EH (cell line): ENCODE results near the gene GSTO2.

Experiments used
- DNase-seq: peaks from one replicate; pipeline ENCODE4 v3.0.0-alpha.2; 2015; ENCODE audit warnings: low read depth

Gene GSTO2

DNA sequence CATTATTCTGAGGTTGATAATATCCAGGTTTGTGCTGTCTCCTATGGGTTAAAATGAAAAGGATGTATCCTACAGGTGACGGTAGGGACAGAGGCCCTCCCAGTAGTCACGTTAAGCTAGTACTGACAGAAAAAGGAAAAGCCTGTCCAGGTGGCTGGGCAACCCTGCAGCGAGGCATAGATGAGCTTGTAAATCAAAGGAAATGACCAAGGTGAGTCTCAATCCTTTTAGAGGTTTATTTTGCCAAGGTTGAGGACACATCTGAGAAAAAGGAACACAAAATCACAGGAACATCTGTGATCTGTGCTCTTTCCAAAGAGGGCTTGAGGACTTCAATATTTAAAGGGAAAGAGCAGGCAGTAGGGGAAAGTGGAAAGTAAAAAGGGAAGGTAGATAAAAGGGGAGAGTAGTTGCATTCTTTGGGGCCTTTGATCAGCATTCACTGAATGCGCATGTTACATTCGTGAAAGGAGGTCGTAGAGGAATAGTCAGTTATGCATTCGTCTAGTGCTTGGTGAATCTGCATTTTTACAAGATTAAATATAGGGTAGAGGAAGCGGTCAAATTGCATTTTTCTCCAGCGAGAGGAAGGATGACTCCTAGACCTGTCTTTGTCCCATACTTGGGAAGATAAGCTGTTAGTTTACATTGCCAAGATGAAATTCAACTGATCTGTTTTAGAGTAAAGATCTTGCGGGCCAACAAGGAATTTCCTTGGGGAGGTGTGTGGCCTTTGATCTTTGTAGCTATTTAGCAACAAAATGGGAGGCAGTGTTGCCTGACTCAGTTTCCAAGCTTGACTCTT, 15.2 kb upstream of the GSTO2 start:
- peak; percentile 61 for DNase-seq

DNA sequence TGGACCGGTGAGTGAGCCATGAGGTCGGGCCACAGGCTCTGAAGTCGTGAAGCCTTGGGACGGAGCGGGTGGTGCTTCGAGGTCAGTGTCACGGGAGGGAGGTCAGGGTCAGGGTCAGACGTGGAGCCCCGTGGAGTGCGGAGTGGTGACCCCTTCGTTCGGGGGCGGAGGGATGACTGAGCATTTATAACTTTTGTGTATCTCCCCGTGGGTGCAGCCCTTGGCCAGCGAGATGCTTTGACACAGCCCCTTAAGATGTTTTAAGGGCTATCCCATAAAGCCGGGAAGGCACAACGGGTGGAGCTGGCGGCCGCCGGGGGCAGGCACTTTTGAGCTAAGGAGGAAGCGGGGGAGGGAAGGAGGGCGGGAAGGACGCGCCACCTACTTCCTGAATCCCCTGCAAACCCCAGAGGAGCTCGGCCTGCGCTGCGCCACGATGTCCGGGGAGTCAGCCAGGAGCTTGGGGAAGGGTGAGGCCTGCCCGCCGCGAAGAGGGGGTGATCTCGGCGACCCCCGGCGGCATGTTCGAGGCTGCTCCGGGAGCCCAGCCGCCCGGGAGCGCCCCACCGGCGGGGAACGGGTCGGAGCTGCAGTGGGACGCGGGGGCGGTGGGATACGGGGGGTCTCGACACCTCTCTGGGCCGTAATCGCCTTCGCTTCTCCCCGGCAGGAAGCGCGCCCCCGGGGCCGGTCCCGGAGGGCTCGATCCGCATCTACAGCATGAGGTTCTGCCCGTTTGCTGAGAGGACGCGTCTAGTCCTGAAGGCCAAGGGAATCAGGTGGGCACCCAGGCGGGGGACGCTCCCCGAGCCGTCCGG, 14.3 kb upstream of the GSTO2 start, which contains the start of gene GSTO1:
GSTO1 (plus strand) TSS at position 400 of the 818 bp plus-strand sequence; CDS start at position 437, 37 bp downstream.
- DNase-seq: peak; percentile 89

DNA sequence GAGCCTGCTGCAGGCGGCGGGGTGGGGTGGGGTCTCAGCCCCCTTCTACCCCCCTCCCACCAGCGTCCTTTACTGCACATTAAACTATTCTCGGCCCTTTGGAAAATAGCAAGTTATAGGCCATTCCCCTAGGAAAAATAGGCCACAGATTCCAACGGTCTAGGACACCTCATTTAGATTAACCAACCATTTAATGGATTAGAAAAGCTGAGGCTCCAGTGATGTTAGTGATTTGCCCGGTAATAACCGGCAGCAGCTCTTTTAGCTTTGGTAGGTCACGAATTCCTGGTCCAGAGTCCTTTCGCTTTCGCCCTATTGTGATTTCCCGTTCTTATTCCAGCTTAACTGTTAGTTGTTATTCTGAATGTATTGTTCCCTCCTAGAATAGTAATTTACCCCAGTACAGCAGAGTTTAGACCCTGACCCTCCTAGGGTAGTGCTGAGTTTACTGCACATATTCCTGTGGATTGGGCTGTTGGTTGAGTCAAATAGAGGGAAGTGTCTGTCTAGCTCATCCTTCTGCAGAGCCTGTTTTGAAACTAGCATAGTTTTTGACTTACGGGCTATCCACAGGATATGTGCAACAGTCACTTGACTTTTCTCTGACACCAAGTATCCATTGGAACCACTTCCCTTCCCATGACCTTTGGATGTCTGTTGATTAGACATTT, 13.5 kb upstream of the GSTO2 start:
- peak; percentile 88 for DNase-seq

DNA sequence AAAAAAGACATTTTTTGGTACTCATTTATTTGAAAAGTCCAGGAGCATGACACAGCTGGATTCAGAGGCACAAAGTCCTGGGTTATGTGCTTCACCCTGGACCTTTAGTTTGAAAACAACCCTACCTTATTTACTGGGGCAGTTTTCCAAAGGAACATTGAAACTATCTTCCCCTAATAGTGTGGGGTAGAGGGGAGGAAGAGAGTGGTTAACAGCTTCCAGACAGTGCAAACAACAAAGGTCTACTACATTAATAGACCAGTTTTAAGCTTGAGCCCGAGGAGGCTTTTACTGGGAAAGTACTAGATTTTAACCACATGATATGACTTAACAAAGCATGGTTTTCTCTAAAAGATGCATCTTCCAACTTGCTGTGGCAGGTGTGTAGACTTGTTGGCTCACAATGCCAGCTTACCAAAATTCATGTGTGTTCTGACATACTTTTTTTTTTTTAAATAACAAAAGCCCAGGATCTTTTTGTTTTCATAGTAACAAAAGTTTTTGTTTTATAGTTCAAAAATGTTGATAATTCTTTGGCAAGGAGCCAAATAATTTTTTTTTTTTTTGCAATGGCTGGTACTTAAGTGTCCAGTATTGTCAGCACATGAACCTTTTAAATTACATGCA, 12.5 kb upstream of the GSTO2 start:
- DNase-seq: peak; percentile 28

DNA sequence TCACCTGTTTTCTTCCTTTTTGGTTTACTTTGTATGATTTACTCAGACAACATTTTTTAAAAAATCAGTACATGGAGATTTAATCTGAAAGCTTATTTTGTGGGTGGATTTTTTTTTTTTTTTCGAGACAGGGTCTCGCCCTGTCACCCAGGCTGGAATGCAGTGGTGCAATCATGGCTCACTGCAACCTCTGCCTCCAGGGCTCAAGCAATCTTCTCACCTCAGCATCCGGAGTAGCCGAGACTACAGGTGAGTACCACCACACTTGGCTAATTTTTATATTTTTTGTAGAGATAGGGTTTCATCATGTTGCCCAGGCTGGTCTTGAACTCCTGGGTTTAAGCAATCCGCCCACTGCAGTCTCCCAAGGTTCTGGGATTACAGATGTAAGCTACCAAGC, 11.7 kb upstream of the GSTO2 start:
- DNase-seq: no peak

DNA sequence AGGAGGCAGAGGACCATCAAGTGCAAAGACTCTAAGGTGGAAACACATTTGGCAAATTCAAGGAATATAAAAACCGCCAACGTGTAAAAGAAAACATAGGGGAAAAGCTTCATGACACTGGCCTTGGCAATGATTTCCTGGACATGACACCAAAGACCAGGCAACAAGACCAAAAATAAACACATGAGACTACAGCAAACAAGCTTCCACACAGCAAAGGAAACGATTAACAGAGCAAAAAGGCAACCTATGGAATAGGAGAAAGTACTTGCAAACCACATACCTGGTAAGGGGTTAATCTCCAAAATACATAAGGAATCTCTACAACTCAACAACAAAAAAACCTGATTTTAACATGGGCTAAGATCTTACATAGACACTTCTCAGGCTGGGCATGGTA, 10.8 kb upstream of the GSTO2 start:
- no peak for DNase-seq

DNA sequence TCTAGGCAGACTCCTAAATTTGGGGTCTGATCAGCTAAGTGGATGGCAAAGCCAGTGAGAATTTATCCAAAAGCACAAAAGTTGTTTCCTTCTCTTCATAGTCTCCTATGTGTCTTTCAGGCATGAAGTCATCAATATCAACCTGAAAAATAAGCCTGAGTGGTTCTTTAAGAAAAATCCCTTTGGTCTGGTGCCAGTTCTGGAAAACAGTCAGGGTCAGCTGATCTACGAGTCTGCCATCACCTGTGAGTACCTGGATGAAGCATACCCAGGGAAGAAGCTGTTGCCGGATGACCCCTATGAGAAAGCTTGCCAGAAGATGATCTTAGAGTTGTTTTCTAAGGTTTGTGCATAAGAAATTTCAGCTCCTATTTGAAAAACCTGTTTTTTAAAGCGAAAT, 9.5 kb upstream of the GSTO2 start:
- no peak for DNase-seq

DNA sequence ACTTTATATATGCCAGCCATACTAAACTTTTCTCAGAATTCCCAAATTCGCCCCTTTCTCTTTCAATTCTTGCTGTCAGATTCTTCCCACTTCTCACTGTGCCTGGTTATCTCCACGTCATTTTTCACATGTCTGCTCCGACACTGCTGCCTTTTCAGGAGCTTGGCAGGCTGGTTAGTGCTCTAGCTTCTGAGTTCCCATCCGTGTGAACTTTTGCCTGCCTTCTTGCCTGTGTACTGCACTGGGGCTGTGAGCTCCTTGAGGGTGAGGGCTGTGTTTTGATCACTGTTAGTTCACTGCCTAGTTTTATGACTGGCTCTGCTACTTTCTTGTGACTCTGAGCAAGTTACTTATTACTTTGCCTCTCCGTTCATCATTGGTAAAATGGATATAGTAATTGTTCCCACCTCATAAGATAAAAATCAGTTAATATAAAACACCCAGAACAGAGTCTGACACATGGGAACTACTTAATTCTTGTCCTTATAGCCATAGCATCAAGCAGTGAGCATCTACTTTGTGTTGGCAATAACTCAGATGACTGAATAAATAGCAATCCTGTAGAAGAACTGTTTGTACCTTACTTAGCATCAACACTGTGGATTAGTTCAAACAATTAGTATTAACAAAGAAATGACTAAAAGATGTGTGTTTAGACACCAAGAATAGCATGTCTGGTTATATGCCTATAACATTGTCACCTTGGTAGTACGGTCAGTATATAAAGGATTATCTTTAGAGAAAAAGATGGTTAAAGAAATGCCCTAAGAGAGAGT, 8.8 kb upstream of the GSTO2 start:
- peak; percentile 45 for DNase-seq

DNA sequence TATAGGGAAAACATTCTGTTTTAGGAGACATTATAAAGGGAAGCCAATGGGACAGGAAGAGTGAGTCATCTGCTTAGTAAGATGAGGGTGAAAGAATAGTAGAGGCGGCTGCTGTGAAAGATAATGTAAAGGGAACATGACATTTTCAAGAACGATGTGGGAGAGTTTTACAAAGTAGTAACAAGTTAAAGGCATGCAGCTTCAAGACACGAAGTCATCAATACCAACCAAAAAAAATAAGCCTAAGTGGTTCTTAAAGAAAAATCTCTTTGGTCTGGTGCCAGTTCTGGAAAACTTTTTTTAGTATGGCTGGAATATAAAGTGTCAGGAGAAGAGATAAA, 8.2 kb upstream of the GSTO2 start:
- peak; percentile 82 for DNase-seq

DNA sequence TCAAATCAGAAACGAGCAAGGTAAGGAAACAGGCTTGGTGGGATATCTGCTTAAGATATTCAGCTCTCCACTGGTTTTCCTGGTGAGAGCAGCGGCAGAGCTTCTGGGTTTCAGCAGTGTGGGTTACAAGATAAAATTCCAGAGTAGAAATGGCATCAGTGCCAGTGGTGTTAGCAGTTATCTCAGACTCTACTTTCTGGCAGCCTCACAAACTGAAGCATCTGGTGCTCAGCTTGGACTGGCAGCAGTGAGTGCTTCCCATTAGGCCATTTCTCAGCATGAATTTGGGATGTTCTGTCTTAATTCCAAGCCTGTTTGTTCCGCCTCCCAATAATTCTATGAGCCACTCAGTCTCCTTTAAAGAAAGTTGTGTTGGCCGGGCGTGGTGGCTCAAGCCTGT, 6.9 kb upstream of the GSTO2 start:
- DNase-seq: no peak

DNA sequence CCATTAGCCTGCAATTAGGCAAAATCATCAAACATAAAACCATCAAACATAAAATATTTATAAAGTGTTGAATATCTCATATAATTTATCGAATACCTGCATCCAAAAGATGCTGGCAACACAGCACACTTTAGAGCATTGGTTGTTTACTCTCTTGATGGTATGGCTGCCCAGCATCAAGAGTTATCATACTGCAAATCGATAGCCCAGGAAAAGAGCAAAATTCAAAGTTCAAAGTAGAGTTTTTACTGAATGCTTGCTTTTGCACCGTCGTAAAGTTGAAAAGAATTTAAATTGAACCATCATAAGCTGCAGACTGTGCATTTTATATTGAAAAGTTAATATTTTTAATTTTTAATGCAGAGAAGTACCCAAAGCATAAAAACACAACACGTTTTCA, 4.2 kb upstream of the GSTO2 start:
- DNase-seq: no peak

DNA sequence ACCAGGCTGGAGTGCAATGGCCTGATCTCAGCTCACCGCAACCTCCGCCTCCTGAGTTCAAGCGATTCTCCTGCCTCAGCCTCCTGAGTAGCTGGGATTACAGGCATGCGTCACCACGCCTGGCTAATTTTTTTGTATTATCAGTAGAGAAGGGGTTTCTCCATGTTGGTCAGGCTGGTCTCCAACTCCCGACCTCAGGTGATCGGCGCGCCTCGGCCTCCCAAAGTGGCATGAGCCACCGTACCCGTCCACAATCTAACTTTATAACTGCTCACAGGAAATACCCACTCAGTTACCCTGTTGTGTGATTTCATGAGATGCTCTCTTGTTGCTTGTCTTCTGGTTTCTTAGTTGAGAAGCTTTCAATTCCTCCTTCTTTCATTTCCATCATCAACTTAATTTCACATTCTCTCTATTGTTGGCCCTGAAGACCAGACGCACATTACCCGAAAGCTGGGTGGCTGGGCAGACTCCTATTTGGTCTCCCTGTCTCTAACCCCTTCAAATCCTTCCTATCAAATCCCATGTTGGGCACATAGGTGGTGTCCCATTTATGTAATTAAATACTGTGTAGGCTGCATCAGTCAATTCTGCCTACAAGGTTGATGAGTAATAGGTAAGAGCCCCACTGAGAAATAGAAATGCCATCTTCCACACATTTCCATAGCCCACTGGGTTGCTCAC, 1.1 kb upstream of the GSTO2 start:
- no peak for DNase-seq

DNA sequence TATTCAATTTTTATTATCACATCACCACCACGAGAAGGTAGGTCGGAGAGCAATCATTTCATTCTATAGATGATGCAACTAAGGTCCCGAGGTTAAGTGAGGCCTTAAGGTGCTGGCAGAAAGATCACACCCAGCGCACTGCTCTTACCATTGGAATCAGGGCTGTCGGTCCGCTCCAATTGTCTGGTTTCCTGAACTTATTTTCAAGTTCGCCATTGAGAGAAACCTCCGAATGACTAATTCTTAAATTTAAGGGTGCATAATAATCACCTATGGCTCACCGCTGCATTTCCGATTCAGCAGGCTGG, 625 bp upstream of the GSTO2 start:
- no peak for DNase-seq

DNA sequence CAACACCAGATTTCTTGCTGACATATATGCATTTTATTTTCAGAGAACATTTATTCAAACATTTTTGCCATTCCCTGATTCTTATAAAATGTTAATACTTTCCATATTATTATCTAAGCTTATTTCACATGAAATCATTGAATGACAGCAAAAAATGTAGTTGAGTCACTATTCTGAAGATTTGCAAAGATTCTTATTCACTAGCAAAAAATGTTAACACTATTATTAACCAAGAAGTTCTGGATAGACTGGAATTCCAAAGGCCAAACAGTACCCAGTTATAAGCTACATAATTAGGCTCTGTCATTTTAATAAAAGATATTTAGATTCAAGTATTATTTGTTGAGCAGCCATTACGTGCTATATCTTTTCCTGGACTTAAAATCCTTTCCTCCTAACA, 4.3 kb downstream of the GSTO2 start:
- peak; percentile 81 for DNase-seq

DNA sequence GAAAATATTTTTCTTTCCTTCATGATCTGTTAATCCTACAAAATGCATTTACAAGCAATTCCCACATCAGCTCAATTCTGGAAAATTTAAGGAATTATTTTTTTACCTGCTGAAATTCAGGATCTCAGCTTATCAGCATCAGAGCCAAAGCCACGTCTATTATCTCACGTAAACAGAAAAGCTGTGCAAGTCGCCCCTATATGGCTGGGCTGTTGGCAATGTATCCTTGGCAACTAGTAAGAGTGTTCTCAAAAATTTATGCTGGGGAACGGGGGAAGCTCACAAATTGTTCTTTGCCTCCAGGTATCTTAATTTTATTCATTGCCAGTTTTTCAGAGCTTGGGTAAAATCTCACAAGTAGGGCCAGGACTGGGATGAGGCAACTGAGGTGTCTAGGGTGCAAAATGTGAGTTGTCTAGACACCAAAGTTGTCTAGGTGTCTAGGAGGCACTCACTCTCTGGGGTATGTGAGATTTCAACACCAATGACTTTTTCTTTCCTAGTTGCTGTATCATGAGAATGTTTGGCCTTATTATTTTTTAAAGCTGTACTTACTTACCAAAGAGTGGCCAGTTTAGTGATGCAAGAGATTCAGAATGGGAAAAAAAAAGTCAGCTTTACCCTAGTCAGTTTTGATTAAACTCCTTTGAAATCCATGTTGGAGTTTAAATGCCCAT, 5.1 kb downstream of the GSTO2 start:
- DNase-seq: peak; percentile 62

DNA sequence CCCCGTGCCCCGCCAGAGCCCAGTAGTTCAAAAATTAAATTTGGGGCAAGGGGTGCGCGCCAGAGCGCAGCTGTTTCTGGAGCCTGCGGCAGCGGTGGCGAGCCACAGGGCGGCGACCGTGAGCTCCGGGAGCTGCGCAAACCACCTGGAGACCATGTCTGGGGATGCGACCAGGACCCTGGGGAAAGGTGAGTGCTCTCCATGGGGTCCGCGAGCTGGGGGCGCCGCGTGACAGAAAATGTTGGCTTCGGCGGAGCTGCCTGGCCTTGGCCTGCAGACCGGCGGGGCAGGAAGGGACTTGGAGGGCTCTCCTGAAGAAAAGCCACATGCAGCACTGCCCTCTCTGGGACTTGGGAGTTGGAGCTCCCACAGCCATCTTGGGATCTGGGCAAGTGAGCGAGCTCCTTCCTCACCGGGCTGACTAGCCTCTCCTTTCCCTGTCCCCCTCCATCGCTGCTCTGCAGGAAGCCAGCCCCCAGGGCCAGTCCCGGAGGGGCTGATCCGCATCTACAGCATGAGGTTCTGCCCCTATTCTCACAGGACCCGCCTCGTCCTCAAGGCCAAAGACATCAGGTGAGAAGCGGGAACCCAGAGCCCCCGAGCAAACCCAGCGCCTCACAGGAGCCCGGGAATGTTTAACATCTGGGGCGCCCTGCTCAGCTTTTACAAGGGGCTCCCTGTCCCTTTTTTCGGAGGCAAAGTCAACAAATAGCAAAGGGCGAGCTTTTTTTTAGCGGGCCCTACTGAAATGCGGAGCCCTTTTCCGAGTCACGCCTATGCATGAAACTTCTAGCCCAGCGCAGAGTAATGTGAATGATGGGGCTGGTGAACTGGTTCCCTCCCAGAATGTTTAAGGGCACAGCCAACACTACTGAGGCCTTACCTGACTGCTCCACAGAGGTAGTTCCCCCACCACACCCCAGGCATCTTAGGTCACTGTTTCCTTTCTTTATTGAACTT, 6.1 kb downstream of the GSTO2 start:
- DNase-seq: peak; percentile 36

DNA sequence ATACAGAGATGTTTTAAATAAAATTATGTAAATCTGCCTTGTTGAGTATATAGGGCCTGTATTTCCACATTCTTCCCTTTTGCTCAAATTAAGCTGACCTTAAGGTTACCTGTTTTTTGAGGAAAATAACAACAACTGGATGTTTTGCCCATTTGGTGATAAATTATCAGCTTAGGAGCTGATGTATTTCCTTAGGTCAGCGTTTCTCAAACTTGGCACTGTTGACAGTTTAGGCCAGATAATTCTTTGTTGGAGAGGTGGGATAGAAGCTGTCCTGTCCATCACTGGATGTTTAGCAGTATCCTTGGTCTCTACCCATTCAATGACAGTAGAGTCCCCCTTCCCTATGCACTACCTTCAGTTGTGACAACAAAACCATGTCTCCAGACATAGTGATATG, 7.2 kb downstream of the GSTO2 start:
- DNase-seq: no peak

DNA sequence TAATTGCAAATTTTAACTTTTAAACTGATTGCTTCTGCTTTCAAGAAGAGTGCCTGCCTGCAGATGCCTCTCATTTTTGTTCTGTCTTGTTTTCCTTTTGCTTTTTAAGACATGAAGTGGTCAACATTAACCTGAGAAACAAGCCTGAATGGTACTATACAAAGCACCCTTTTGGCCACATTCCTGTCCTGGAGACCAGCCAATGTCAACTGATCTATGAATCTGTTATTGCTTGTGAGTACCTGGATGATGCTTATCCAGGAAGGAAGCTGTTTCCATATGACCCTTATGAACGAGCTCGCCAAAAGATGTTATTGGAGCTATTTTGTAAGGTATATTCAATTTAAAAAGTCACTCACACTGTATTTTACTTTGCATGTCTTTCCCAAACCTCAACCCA, 8.8 kb downstream of the GSTO2 start:
- no peak for DNase-seq

DNA sequence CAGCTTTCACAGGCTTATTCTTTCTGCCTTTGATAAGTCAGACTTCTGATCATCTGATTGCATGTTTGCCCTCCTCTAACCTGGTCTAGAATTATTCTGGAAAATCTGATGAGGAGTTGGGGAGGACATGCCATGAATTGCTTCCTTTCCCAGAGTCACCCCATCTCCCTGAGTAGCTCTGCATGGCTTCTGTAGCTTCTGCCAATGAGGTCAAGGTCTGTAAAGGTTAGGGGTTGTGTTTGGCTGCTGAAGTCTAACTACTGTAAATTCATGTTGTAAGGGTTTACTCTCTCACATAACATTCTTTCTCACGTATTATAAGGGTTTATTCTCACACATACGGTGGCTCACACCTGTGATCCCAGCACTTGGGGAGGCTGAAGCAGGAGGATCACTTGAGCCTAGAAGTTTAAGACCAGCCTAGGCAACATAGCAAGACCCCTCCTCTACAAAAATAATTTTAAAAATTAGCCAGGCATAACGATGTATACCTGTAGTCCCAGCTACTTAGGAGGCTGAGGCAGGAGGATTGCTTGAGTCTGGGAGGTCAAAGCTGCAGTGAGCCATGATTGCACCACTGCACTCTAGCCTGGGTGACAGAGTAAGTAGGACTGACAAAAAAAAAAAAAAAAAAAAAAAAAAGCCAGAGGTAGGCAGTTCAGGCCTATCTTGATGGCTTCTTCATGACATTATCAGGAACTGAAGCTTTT, 10.7 kb downstream of the GSTO2 start:
- no peak for DNase-seq
